ENCODE results near the gene IL18R1. TPM values are rescaled to one million over a fixed set of nuclear protein-coding genes. Genes with fewer than 3 reads are reported as not detected.
"Not testable (repeated sequence)": the region's sequence is repeated elsewhere in the genome, so short reads cannot be mapped to it uniquely, and the experiment has no call there.

Gene IL18R1
- total RNA-seq, 1 donor from 2014 or later: 2.4 TPM

DNA sequence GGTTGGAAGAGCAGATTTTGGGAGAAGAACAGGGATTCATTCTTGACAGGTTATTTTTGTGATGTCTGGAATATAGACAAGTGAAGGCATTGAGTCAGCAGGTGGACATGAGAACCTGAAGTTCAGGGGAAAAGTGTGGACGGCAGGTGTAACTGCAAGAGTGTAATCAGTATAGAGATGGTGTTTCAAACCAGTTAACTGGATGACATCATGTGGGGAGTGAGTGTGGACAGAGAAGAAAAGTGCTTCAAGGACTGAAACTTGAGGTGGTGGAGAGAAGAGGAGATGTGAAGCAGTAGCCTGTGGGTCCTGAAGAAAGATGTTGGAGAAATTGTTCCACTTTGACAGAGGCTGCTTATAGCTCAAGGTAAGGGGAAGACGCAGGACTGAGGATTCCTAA is 37.2 kb upstream of the IL18R1 start:
- H3K9me3 Mint-ChIP-seq (ENCODE audit: unreplicated experiment): no peaks in the 10 kb centered on the region
- Histone ChIP-seq H2AFZ (ENCODE audit: low read depth, low read length) (no peak overlapping the region), H3K4me3 (ENCODE audit: insufficient read depth, low read depth, low read length) (no peak overlapping the region), H3K27me3 (ENCODE audit: insufficient read depth, low read length) (no peaks in the 10 kb centered on the region), H3K36me3 (ENCODE audit: insufficient read depth, low read length) (no peaks in the 10 kb centered on the region), H3K27ac (ENCODE audit: low read depth, low read length) (no peak overlapping the region), H3K79me2 (ENCODE audit: insufficient read depth, low read length) (no peaks in the 10 kb centered on the region), H3K9me3 (ENCODE audit: insufficient read depth, low read depth, low read length) (no peaks in the 10 kb centered on the region), H3K4me2 (ENCODE audit: low read length) (no peak overlapping the region), H4K20me1 (ENCODE audit: insufficient read depth, low read length) (no peaks in the 10 kb centered on the region), H3K4me1 (ENCODE audit: insufficient read depth, low read length) (peaks cover 8% of the 10 kb centered on the region), H3K9ac (ENCODE audit: low read length) (no peak overlapping the region)
- DNase-seq (ENCODE audit: low read depth) (no peak), FAIRE-seq (no peak)
- no peaks in the 10 kb centered on the region for H3K36me3 Mint-ChIP-seq (ENCODE audit: low read depth, unreplicated experiment)
- no peak overlapping the region for H3K27ac Mint-ChIP-seq (ENCODE audit: unreplicated experiment)
- TF ChIP-seq EZH2 (IDR thresholded peaks at IDR 0.05; ENCODE audit: insufficient read depth, low read length) (no peak), CTCF (IDR thresholded peaks at IDR 0.05; ENCODE audit: insufficient read depth, low read depth, low read length) (no peak)
- H3K4me3 Mint-ChIP-seq (ENCODE audit: unreplicated experiment): no peak overlapping the region
- H3K4me1 Mint-ChIP-seq (ENCODE audit: low read depth, unreplicated experiment): peaks cover 24% of the 10 kb centered on the region
- no peaks in the 10 kb centered on the region for H3K27me3 Mint-ChIP-seq (ENCODE audit: low read depth, unreplicated experiment)

DNA sequence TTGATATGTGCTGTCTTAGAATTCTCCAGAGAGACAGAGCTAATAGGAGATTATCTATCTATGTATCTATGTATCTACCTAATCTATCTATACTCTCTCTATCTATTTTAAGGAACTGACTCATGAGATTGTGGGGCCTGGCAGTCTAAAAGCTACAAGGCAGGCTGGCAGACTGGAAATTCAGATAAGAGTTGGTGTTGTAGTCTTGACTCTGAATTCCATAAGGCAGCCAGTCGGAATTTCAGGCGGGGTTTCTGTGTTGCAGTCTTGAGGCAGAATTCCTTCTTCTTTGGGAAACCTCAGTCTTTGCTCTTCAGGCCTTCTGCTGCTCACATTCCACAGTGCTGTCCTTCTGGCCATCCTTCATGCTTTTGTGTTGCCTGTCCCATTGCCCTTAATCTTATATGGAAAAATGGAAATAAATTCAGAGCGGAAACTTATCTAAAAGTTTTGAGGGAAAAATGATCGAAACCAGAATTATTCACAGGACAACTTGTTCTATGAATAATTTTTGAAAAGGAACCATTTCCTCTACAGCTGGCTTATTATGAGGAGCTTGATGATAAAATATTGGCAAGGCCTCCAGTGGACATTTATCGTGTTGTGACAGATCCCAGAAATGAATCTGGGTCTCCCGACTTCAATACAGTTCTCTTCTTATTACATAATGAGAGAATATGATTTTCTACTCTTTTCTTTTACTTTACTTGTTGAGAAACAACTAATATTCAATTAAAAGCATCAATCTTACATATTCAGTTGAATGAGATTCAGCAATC is 33.5 kb upstream of the IL18R1 start:
- Histone ChIP-seq H3K36me3 (ENCODE audit: insufficient read depth, low read length) (no peaks in the 10 kb centered on the region), H4K20me1 (ENCODE audit: insufficient read depth, low read length) (no peaks in the 10 kb centered on the region), H3K9ac (ENCODE audit: low read length) (no peak overlapping the region), H2AFZ (ENCODE audit: low read depth, low read length) (no peak overlapping the region), H3K9me3 (ENCODE audit: insufficient read depth, low read depth, low read length) (no peaks in the 10 kb centered on the region), H3K4me1 (ENCODE audit: insufficient read depth, low read length) (no peaks in the 10 kb centered on the region), H3K4me3 (ENCODE audit: insufficient read depth, low read depth, low read length) (no peak overlapping the region), H3K27ac (ENCODE audit: low read depth, low read length) (no peak overlapping the region), H3K4me2 (ENCODE audit: low read length) (no peak overlapping the region), H3K79me2 (ENCODE audit: insufficient read depth, low read length) (no peaks in the 10 kb centered on the region), H3K27me3 (ENCODE audit: insufficient read depth, low read length) (no peaks in the 10 kb centered on the region)
- TF ChIP-seq CTCF (IDR thresholded peaks at IDR 0.05; ENCODE audit: insufficient read depth, low read depth, low read length) (no peak), EZH2 (IDR thresholded peaks at IDR 0.05; ENCODE audit: insufficient read depth, low read length) (no peak)
- no peak overlapping the region for H3K27ac Mint-ChIP-seq (ENCODE audit: unreplicated experiment)
- peaks cover 4% of the 10 kb centered on the region for H3K27me3 Mint-ChIP-seq (ENCODE audit: low read depth, unreplicated experiment)
- no peak overlapping the region for H3K4me3 Mint-ChIP-seq (ENCODE audit: unreplicated experiment)
- no peak for FAIRE-seq
- peaks cover 2% of the 10 kb centered on the region for H3K36me3 Mint-ChIP-seq (ENCODE audit: low read depth, unreplicated experiment)
- peaks cover 12% of the 10 kb centered on the region for H3K4me1 Mint-ChIP-seq (ENCODE audit: low read depth, unreplicated experiment)
- H3K9me3 Mint-ChIP-seq (ENCODE audit: unreplicated experiment): peaks cover 15% of the 10 kb centered on the region
- peak; percentile 29 for DNase-seq (ENCODE audit: low read depth)

DNA sequence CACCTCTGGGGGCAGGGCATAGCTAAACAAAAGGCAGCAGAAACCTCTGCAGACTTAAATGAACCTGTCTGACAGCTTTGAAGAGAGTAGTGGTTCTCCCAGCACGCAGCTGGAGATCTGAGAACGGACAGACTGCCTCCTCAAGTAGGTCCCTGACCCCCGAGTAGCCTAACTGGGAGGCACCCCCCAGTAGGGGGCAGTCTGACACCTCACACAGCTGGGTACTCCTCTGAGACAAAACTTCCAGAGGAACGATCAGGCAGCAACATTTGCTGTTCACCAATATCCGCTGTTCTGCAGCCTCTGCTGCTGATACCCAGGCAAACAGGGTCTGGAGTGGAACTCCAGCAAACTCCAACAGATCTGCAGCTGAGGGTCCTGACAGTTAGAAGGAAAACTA is 30.7 kb upstream of the IL18R1 start:
- Mint-ChIP-seq H3K9me3 (ENCODE audit: unreplicated experiment) (peaks cover 17% of the 10 kb centered on the region), H3K4me1 (ENCODE audit: low read depth, unreplicated experiment) (peaks cover 12% of the 10 kb centered on the region)
- H3K27me3 Mint-ChIP-seq (ENCODE audit: low read depth, unreplicated experiment); H3K4me2 ChIP-seq (ENCODE audit: low read length); H3K9me3 ChIP-seq (ENCODE audit: insufficient read depth, low read depth, low read length); H2AFZ ChIP-seq (ENCODE audit: low read depth, low read length); H4K20me1 ChIP-seq (ENCODE audit: insufficient read depth, low read length); H3K27ac ChIP-seq (ENCODE audit: low read depth, low read length); H3K27me3 ChIP-seq (ENCODE audit: insufficient read depth, low read length); DNase-seq (ENCODE audit: low read depth); H3K4me3 ChIP-seq (ENCODE audit: insufficient read depth, low read depth, low read length); FAIRE-seq; H3K9ac ChIP-seq (ENCODE audit: low read length); H3K4me3 Mint-ChIP-seq (ENCODE audit: unreplicated experiment); H3K4me1 ChIP-seq (ENCODE audit: insufficient read depth, low read length); H3K36me3 Mint-ChIP-seq (ENCODE audit: low read depth, unreplicated experiment); H3K79me2 ChIP-seq (ENCODE audit: insufficient read depth, low read length); H3K36me3 ChIP-seq (ENCODE audit: insufficient read depth, low read length); H3K27ac Mint-ChIP-seq (ENCODE audit: unreplicated experiment): not testable (repeated sequence)
